Mesothelial cell of epicardium (in vitro differentiated cells): ENCODE results near the gene MARK3. TPM values are rescaled to one million over a fixed set of nuclear protein-coding genes. Genes with fewer than 3 reads are reported as not detected.

Experiments used
- DNase-seq, 2 experiments: peaks; one replicate each; pipeline ENCODE4 v3.0.0; 2021; ENCODE audit warnings: low spot score in 2 of 2; ENCODE audit not compliant: unreplicated experiment in 2 of 2
- H3K27ac Mint-ChIP-seq: 2 replicates; pipeline ENCODE4 v1.8.0; 2021; ENCODE audit warnings: mixed read lengths
- H3K27me3 Mint-ChIP-seq: 2 replicates; pipeline ENCODE4 v1.8.0; 2021; ENCODE audit warnings: low read depth, mixed read lengths
- H3K36me3 Mint-ChIP-seq: 2 replicates; pipeline ENCODE4 v1.8.0; 2021; ENCODE audit warnings: mixed read lengths
- H3K4me1 Mint-ChIP-seq: 2 replicates; pipeline ENCODE4 v1.8.0; 2021; ENCODE audit warnings: mixed read lengths
- H3K4me3 Mint-ChIP-seq: 2 replicates; pipeline ENCODE4 v1.8.0; 2021; ENCODE audit warnings: mild to moderate bottlenecking, moderate library complexity, mixed read lengths
- H3K9me3 Mint-ChIP-seq: 2 replicates; pipeline ENCODE4 v1.8.0; 2021; ENCODE audit warnings: mixed read lengths
- total RNA-seq: library from RNA; stranded (reverse); gene quantifications from 3 replicates; pipeline ENCODE4 v1.2.1, GENCODE V29; 2021
- TF ChIP-seq, protein P1 (sequence below): fragments of 200-600 bp; sonication (generic); IDR thresholded peaks from one replicate; pipeline ENCODE4 v1.5.0; 2021; ENCODE audit warnings: antibody characterized with exemption; ENCODE audit not compliant: unreplicated experiment

MARK3 gene
- total RNA-seq, 1 donor from 2014 or later, result 125 TPM

DNA sequence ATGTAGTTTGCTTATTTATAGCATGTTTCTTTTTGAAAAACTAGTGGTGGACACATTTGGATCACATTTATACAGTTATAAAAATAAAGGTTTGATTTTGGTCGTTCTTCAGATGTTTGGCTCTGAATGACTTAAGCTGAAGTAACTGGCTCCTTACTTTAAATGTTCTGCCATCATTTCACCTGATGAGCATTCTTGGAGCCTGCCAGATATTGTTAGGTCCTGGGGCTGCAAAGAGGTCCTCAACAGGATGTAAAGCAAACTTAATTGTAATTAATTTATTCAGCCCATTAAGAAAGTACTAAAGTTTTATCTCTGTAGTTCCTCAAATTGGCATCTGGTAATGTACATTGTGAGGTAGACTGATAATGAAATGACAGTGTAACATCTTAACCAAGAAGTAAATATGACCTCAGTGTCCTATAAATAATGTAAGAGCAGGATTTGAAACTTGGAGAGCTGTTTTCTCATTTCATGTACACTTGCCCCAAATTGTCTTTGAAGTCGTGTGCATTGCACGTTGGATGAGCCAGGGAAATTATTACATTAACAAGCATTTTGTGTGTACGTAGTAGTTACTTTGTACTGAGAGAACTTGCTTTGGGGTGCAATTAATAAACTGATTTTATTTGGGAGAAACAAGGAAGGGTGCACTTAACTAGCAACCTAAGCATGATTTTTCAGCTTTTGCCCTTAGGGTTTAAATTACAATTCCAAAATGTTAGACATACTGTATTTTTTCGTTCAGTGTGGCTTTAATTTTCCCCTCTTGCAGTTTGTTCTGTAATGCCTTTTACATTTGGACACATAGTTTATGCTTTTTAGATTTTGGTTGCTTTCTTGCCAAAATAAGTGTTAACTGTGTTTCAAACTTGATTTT, 43.7 kb upstream of the MARK3 start:
- H3K4me3 Mint-ChIP-seq, result no peak overlapping the region
- no peak for DNase-seq
- H3K27me3 Mint-ChIP-seq, result no peaks in the 10 kb centered on the region
- H3K36me3 Mint-ChIP-seq, result peaks cover 72% of the 10 kb centered on the region
- no peaks in the 10 kb centered on the region for H3K9me3 Mint-ChIP-seq
- TF ChIP-seq, protein P1, sequence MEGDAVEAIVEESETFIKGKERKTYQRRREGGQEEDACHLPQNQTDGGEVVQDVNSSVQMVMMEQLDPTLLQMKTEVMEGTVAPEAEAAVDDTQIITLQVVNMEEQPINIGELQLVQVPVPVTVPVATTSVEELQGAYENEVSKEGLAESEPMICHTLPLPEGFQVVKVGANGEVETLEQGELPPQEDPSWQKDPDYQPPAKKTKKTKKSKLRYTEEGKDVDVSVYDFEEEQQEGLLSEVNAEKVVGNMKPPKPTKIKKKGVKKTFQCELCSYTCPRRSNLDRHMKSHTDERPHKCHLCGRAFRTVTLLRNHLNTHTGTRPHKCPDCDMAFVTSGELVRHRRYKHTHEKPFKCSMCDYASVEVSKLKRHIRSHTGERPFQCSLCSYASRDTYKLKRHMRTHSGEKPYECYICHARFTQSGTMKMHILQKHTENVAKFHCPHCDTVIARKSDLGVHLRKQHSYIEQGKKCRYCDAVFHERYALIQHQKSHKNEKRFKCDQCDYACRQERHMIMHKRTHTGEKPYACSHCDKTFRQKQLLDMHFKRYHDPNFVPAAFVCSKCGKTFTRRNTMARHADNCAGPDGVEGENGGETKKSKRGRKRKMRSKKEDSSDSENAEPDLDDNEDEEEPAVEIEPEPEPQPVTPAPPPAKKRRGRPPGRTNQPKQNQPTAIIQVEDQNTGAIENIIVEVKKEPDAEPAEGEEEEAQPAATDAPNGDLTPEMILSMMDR, result no peak
- H3K27ac Mint-ChIP-seq, result peak overlapping the region; percentile 47
- peaks cover 4% of the 10 kb centered on the region for H3K4me1 Mint-ChIP-seq

DNA sequence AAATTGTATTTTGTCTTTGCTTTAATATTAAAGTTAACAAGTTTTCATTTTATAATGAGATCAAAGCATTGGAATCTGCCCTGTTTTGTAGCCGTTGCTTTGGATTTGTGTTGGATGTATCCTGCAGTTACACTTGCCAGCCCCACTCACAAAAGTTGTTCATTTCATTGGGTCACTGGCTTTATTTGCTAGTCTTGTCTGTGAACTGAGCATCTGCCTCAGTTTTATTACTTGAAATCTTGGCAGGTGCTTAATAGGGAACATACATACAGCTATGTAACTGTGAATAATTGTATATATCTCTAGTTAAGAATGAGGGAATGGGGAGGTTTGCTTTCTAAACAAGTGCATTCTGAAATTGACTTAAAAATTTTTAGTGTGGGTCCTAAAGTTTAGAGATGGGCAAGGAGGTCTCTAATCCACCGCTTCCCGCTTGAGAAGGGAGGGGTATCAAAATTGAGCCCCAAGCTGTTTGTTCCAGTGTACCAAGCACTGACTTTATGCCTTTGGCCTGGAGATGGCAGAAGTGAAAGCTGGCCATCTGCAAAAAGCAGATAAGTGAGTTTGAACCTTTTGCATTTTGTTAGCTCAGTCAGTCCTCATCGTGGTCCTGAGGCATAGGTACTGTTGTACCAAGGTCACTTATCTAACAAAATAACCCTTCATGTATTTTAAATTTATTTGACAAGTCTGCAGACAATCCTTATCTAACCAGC, 41.9 kb upstream of the MARK3 start:
- Mint-ChIP-seq H3K36me3 (peaks cover 56% of the 10 kb centered on the region), H3K4me1 (no peaks in the 10 kb centered on the region), H3K9me3 (no peaks in the 10 kb centered on the region), H3K27me3 (no peaks in the 10 kb centered on the region), H3K4me3 (no peak overlapping the region), H3K27ac (no peak overlapping the region)
- TF ChIP-seq, protein P1, result no peak
- no peak for DNase-seq

DNA sequence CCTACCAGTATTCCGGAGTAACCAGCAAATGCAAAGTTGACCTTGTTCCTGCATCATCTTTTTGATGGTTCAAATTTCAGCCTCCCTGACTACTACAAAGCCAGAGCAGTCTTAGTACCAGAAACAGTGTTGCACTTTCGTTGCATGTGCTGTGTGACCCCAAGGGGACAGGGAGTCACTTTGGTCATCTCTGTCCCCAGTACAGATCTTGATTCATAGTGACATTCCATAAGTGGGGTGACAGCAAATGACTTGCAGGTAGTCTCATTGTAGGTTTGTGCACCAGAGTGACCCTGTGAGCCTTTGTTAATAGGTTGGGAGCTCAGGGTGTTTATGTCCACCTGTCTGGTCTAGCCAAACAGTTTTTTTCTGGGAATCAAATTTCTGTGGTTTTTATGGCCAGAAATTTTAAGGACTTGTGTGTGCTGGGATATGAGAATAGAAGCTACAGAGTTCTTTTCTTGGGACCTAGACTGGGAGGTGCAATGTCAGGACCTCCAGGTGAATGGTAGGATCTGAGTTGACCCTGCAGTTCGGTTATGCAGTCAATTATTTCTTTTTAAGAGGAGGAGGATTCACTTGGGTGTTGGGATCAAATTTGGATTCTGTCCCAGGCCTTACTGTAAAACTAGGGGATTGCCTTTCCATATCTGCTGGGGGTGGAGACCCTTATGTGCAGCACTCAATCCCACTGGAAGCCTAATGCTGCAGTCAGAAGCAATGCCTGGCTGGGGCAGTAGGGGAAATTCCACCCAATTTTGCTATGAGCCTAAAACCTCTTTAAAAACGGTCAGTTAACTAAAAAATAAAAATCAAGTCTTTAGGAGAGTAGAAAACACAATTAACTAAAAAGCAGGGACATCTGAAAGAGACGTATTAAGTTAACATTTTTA, 41.1 kb upstream of the MARK3 start:
- no peak for DNase-seq
- Mint-ChIP-seq H3K4me1 (no peaks in the 10 kb centered on the region), H3K9me3 (no peaks in the 10 kb centered on the region), H3K27me3 (no peaks in the 10 kb centered on the region), H3K36me3 (peaks cover 49% of the 10 kb centered on the region), H3K27ac (peak overlapping the region; percentile 24), H3K4me3 (no peak overlapping the region)
- TF ChIP-seq, protein P1, result no peak

DNA sequence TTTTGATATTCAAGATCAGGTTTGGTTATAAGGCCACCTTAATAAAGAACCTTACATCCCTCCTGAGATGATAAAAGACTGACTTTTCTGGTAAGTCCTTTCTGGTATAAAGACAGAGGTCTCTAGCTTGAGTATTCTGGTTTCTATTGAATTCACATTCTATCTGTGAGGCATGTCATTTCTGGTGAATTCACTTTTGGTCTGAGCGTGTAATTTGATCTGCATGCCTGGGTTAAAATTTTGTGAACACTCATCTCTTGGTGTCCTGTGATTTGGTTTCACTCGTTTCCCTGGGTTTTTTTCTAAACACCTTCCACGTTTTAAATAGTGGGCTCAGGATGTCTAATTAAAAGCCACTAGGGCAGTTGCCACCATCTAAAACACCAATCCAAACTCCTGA, 38.9 kb upstream of the MARK3 start:
- Mint-ChIP-seq H3K4me1 (no peaks in the 10 kb centered on the region), H3K27ac (no peak overlapping the region), H3K36me3 (peaks cover 34% of the 10 kb centered on the region), H3K9me3 (no peaks in the 10 kb centered on the region), H3K27me3 (no peaks in the 10 kb centered on the region), H3K4me3 (no peak overlapping the region)
- no peak for DNase-seq
- TF ChIP-seq, protein P1, result no peak

DNA sequence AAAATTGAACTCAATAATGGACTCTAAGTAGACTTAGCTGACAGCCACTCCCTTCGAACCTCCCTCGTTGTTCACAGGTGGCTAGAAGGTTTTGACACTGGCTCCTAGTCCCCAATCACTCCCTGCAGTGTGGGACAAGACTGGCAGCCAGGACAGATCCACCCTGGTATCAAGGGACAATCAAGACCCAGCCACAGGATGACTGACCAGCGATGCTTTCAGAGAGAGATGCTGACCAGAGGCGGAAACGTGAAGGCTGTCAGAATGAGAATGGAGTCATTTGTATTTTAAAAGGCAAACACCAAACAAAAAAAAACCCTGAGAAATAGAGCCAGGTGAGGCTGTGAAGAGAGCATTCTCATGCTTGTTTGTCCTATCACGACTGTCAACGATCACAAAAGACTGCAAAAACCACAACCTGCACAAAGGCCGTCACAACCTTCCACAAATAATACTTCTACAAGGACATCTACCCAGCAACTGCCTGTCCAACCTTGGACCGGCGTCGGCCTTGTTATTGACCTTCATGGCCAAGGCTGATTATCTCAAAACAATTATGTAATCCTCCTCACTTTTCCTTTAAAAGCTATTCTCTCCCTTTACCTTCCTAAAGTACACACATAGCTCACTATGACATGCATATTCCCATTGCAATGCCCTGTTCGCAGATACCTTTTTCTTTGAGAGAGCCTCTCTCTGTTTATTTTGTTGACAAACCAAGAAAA, 38.0 kb upstream of the MARK3 start:
- Mint-ChIP-seq H3K27ac (no peak overlapping the region), H3K4me3 (no peak overlapping the region), H3K9me3 (no peaks in the 10 kb centered on the region), H3K36me3 (peaks cover 25% of the 10 kb centered on the region), H3K4me1 (no peaks in the 10 kb centered on the region), H3K27me3 (no peaks in the 10 kb centered on the region)
- DNase-seq, result no peak
- TF ChIP-seq, protein P1, result no peak
